GM12801 (cell line): ENCODE results near the gene AGPS.

Source experiments
- CTCF ChIP-seq: IDR thresholded peaks from one replicate; pipeline ENCODE4 v1.5.1; 2011; ENCODE audit warnings: control low read depth; ENCODE audit not compliant: insufficient read length; ENCODE audit errors: extremely low read depth

AGPS gene

GRCh38 chr2:177577075-177577474, 184.5 kb downstream of the AGPS start:
- TF ChIP-seq CTCF: no peak

GRCh38 chr2:177578454-177578853, 185.9 kb downstream of the AGPS start:
- no peak for TF ChIP-seq CTCF

GRCh38 chr2:177579486-177580036, 187.0 kb downstream of the AGPS start:
- TF ChIP-seq CTCF: no peak

- no peak for TF ChIP-seq CTCF
Measured at GRCh38 chr2:177582000-177582399, 189.4 kb downstream of the AGPS start.

- no peak for TF ChIP-seq CTCF
Measured at GRCh38 chr2:177584030-177584692, 191.6 kb downstream of the AGPS start.

- no peak for TF ChIP-seq CTCF
Measured at GRCh38 chr2:177585234-177585863, 192.8 kb downstream of the AGPS start.

GRCh38 chr2:177586154-177586553, 193.6 kb downstream of the AGPS start:
- TF ChIP-seq CTCF: no peak
